GM12891 (cell line): ENCODE measurements around the gene TSSK3.

Source experiments
- DNase-seq: peaks from one replicate; pipeline ENCODE4 v3.0.0; 2011; ENCODE audit warnings: low spot score; ENCODE audit not compliant: insufficient read length
- FAIRE-seq: peaks from 2 replicates; lab custom pipeline; 2011; peaks lifted over from hg19 to GRCh38; lab: Jason Lieb, UNC
- PAX5 ChIP-seq: IDR thresholded peaks from 2 replicates; pipeline ENCODE4 v1.6.1; 2011; ENCODE audit warnings: low read length, moderate library complexity, mild to moderate bottlenecking; ENCODE audit not compliant: insufficient read depth, severe bottlenecking
- POLR2A ChIP-seq: IDR thresholded peaks from 2 replicates; pipeline ENCODE4 v1.6.1; 2011; ENCODE audit warnings: low read depth, low read length, control low read depth
- POLR2AphosphoS5 ChIP-seq: IDR thresholded peaks from 2 replicates; pipeline ENCODE4 v1.6.1; 2011; ENCODE audit warnings: low read depth, low read length, control low read depth
- POU2F2 ChIP-seq: IDR thresholded peaks from 2 replicates; pipeline ENCODE4 v1.6.1; 2011; ENCODE audit warnings: low read depth, mild to moderate bottlenecking, control low read depth, low read length, moderate library complexity
- SPI1 ChIP-seq: IDR thresholded peaks from 2 replicates; pipeline ENCODE4 v1.6.1; 2011; ENCODE audit warnings: low read depth, low read length, control low read depth
- TAF1 ChIP-seq: IDR thresholded peaks from 2 replicates; pipeline ENCODE4 v1.6.1; 2011; ENCODE audit warnings: low read depth, low read length, control low read depth

Gene TSSK3

DNA sequence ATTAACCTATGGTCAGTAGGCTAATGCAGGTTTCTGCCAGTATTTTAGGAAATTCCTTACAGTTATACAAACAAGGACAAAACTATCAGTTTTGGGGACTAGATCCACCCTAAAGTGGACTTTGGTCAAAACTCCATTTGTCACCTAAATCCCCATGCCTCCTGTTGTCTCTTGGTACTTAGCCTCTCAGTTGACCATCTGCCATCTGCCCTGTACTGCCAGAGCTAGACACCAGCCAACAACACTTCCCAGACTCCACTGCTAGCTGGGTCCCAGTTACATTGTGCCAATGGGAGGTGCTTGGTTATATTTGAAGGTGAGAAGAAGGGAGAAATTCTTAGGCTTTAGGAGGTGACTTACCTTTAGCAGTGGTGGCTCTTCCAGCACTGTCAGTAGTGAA, 48.9 kb downstream of the TSSK3 start:
- FAIRE-seq (no peak), DNase-seq (no peak)
- TF ChIP-seq PAX5 = no peak

GRCh38 chr1:32413507-32414185, 51.3 kb downstream of the TSSK3 start:
- no peak for DNase-seq
- TF ChIP-seq POLR2AphosphoS5 (no peak), TAF1 (no peak), POLR2A (no peak), POU2F2 (no peak), PAX5 (no peak), SPI1 (no peak)
- peak; percentile 97 for FAIRE-seq
